A673 (cell line): ENCODE data around the gene YIPF2. TPM values are rescaled to one million over a fixed set of nuclear protein-coding genes. Genes with fewer than 3 reads are reported as not detected.

Experiments used
- BruUV-seq: library from RNA; stranded (reverse); fragments of 400-500 nt; replicated peaks from 2 replicates; lab custom pipeline; 2021; lab: Mats Ljungman, UMichigan
- CTCF ChIA-PET: fragments of 300-600 bp; sonication (Branson Sonifier 250); formaldehyde crosslinking; loops from one replicate; lab custom pipeline; 2022; ENCODE audit warnings: antibody characterized with exemption; lab: Charles Lee
- POLR2A ChIA-PET: fragments of 300-600 bp; sonication (Branson Sonifier 250); formaldehyde crosslinking; loops from one replicate; lab custom pipeline; 2022; ENCODE audit warnings: antibody characterized with exemption; ENCODE audit not compliant: low non-redundant PET; lab: Charles Lee
- DNase-seq: peaks from one replicate; pipeline ENCODE4 v3.0.0-alpha.2; 2015; ENCODE audit warnings: low spot score
- H3K27ac ChIP-seq: fragments of 200-600 bp; sonication (generic); 2 replicates; pipeline ENCODE4 v1.5.1; 2016; ENCODE audit warnings: mixed run types, low read depth, mild to moderate bottlenecking, mixed read lengths, antibody characterized with exemption, low read length; ENCODE audit not compliant: poor library complexity, severe bottlenecking
- H3K27me3 ChIP-seq: fragments of 200-600 bp; sonication (generic); replicated peaks from 2 replicates; pipeline ENCODE4 v1.6.1; 2017; ENCODE audit warnings: mixed run types, low read depth, mild to moderate bottlenecking, mixed read lengths, antibody characterized with exemption, low read length; ENCODE audit not compliant: insufficient read depth, poor library complexity
- H3K36me3 ChIP-seq: fragments of 200-600 bp; sonication (generic); 2 replicates; pipeline ENCODE4 v1.6.1; 2016; ENCODE audit warnings: mixed run types, mild to moderate bottlenecking, mixed read lengths, antibody characterized with exemption, low read length; ENCODE audit not compliant: insufficient read depth, poor library complexity, severe bottlenecking
- H3K4me1 ChIP-seq: fragments of 200-600 bp; sonication (generic); 2 replicates; pipeline ENCODE4 v1.6.1; 2017; ENCODE audit warnings: mixed run types, mild to moderate bottlenecking, mixed read lengths, antibody characterized with exemption, low read length; ENCODE audit not compliant: insufficient read depth, poor library complexity, severe bottlenecking
- H3K4me3 ChIP-seq: fragments of 200-600 bp; sonication (generic); 2 replicates; pipeline ENCODE4 v1.5.1; 2016; ENCODE audit warnings: low read depth, mixed run types, mild to moderate bottlenecking, mixed read lengths, low read length; ENCODE audit not compliant: poor library complexity, severe bottlenecking
- H3K9me3 ChIP-seq: fragments of 200-600 bp; sonication (generic); 2 replicates; pipeline ENCODE4 v1.6.1; 2016; ENCODE audit warnings: mixed run types, low read depth, mild to moderate bottlenecking, mixed read lengths, antibody characterized with exemption, low read length; ENCODE audit not compliant: poor library complexity, severe bottlenecking
- CTCF ChIP-seq: fragments of 300-800, 200-600 bp; sonication (generic); conservative IDR thresholded peaks from 2 replicates; pipeline ENCODE4 v1.5.1; 2017; ENCODE audit warnings: low read depth, mild to moderate bottlenecking, antibody characterized with exemption, low read length, moderate library complexity, mixed read lengths
- EZH2 ChIP-seq: fragments of 200-600 bp; sonication (generic); IDR thresholded peaks from 2 replicates; pipeline ENCODE4 v1.6.1; 2017; ENCODE audit warnings: borderline replicate concordance, low read depth, mild to moderate bottlenecking, mixed read lengths, antibody characterized with exemption, low read length; ENCODE audit not compliant: poor library complexity, severe bottlenecking
- intact Hi-C: fragments of 100-400 bp; cut with micrococcal nuclease; formaldehyde crosslinking; loops from one replicate; pipeline ENCODE4 v1.10.0; 2022; ENCODE audit not compliant: unreplicated experiment
- total RNA-seq: library from RNA; stranded (reverse); gene quantifications from 2 replicates; pipeline ENCODE4 v1.2.3, GENCODE V29; 2021

The YIPF2 gene
- total RNA-seq, 1 experiment from 2014 or later = 24.5 TPM

DNA sequence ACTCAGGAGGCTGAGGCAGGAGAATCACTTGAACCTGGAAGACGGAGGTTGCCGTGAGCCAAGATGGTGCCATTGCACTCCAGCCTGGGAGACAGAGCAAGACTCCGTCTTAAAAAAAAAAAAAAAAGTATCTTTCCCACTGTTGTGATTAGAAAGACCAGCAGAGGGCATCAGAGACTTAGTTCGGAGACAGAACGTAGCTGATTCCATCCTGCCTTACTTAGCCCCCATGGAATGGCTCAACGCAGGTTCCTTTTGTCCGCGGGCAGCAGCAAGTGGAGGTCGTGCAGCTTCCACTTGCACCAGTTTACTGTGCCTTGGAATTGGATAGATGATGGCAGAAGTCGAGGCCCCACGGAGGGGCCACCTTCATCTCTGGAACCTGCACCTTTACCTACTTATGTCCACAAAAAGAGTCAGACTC lies 8.2 kb upstream of the YIPF2 start:
- Histone ChIP-seq H3K4me3 (peak overlapping the region; percentile 15), H3K27ac (no peak overlapping the region), H3K27me3 (no peaks in the 10 kb centered on the region), H3K36me3 (no peaks in the 10 kb centered on the region), H3K9me3 (no peaks in the 10 kb centered on the region), H3K4me1 (no peaks in the 10 kb centered on the region)
- intact Hi-C loops = loop anchor here (5.0 kb wide), 1 partner anchor 196 kb away; no protein-coding TSS in a partner anchor
- no TSS peak for BruUV-seq
- CTCF ChIA-PET = interaction anchor here (0.5 to 1.4 kb wide), 16 partner anchors 10 to 457 kb away, joined by 3 to 20 read pairs (median 4); no protein-coding TSS in a partner anchor
- no peak for TF ChIP-seq EZH2
- TF ChIP-seq CTCF = peak; percentile 64
- peak; percentile 89 for DNase-seq
- POLR2A ChIA-PET = interaction anchor here (0.6 kb wide), 1 partner anchor 57 kb away, joined by 3 read pairs; no protein-coding TSS in a partner anchor

- no peak for TF ChIP-seq EZH2
- no peak for TF ChIP-seq CTCF
- DNase-seq = no peak
- peaks cover 4% of the 10 kb centered on the region for H3K36me3 ChIP-seq
- BruUV-seq = no TSS peak
- no peak overlapping the region for H3K4me3 ChIP-seq
- no peak overlapping the region for H3K27ac ChIP-seq
- intact Hi-C loops = loop anchor here (5.0 kb wide), 1 partner anchor 197 kb away; no protein-coding TSS in a partner anchor
- H3K9me3 ChIP-seq = no peaks in the 10 kb centered on the region
- CTCF ChIA-PET = interaction anchor here (1.4 kb wide), 1 partner anchor 48 kb away, joined by 6 read pairs; no protein-coding TSS in a partner anchor
- no peaks in the 10 kb centered on the region for H3K4me1 ChIP-seq
- H3K27me3 ChIP-seq = no peaks in the 10 kb centered on the region
- POLR2A ChIA-PET = no interaction called here
These were observed 7.1 kb upstream of the YIPF2 start for GRCh38 chr19:10935371-10936059.

DNA sequence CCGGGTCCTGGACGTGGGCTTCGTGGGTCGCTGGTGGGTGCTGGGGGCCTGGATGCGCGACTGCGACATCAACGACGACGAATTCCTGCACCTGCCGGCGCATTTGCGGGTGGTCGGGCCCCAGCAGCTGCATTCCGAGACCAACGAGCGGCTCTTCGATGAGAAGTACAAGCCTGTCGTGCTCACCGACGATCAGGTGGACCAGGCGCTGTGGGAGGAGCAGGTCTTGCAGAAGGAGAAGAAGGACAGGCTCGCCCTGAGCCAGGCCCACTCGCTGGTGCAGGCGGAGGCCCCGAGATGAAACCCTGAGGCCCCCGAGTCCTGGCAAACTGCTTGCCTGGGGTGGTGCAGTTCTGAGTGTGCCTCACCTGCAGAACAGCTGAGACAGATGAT lies 959 bp upstream of the YIPF2 start:
- no peak for TF ChIP-seq CTCF
- TF ChIP-seq EZH2 = no peak
- peaks cover 15% of the 10 kb centered on the region for H3K4me1 ChIP-seq
- no peak for DNase-seq
- H3K4me3 ChIP-seq = peak overlapping the region; percentile 93
- peak overlapping the region; percentile 80 for H3K27ac ChIP-seq
- no peaks in the 10 kb centered on the region for H3K9me3 ChIP-seq
- no TSS peak for BruUV-seq
- H3K27me3 ChIP-seq = no peaks in the 10 kb centered on the region
- POLR2A ChIA-PET = no interaction called here
- H3K36me3 ChIP-seq = peaks cover 4% of the 10 kb centered on the region
- CTCF ChIA-PET = no interaction called here
- intact Hi-C loops = loop anchor here (5.0 kb wide), 1 partner anchor 57 kb away; the partner anchor contains the start of gene CARM1
